Activated CD4-positive, alpha-beta memory T cell treated with anti-CD3 and anti-CD28 coated beads for 36 hours (primary cell): Measurements from ENCODE around the gene APOBEC3C. TPM values are rescaled to one million over a fixed set of nuclear protein-coding genes. Genes with fewer than 3 reads are reported as not detected.
"Not testable (repeated sequence)": the region's sequence is repeated elsewhere in the genome, so short reads cannot be mapped to it uniquely, and the experiment has no call there.

Experiments
- CTCF ChIA-PET: fragments of 350-600 bp; sonication (Branson Sonifier 250); formaldehyde crosslinking; loops from one replicate; lab custom pipeline; 2021; ENCODE audit warnings: antibody characterized with exemption, inconsistent platforms; lab: Charles Lee
- POLR2A ChIA-PET: fragments of 350-600 bp; sonication (Branson Sonifier 250); formaldehyde crosslinking; loops from one replicate; lab custom pipeline; 2021; ENCODE audit warnings: antibody characterized with exemption; lab: Charles Lee
- DNase-seq: peaks from one replicate; pipeline ENCODE4 v3.0.0-alpha.2; 2020
- H3K27ac Mint-ChIP-seq: one replicate; pipeline ENCODE4 v1.8.0; 2021; ENCODE audit warnings: mixed read lengths
- H3K27me3 Mint-ChIP-seq: one replicate; pipeline ENCODE4 v1.8.0; 2021; ENCODE audit warnings: mixed read lengths
- H3K36me3 Mint-ChIP-seq: one replicate; pipeline ENCODE4 v1.8.0; 2021; ENCODE audit warnings: mixed read lengths
- H3K4me1 Mint-ChIP-seq: one replicate; pipeline ENCODE4 v1.8.0; 2021; ENCODE audit warnings: low read depth, mixed read lengths
- H3K4me3 Mint-ChIP-seq: one replicate; pipeline ENCODE4 v1.8.0; 2021; ENCODE audit warnings: mild to moderate bottlenecking, mixed read lengths
- H3K9me3 Mint-ChIP-seq: one replicate; pipeline ENCODE4 v1.8.0; 2021; ENCODE audit warnings: mixed read lengths
- intact Hi-C: fragments of 100-400 bp; cut with micrococcal nuclease; formaldehyde crosslinking; loops from one replicate; pipeline ENCODE4 v1.15.1; 2023
- total RNA-seq, 2 experiments: library from RNA; stranded (reverse); gene quantifications; one replicate each; pipeline ENCODE4 v1.2.3, GENCODE V29; 2021

The APOBEC3C gene
- total RNA-seq, 2 experiments from 2014 or later: 141 to 142 TPM

DNA sequence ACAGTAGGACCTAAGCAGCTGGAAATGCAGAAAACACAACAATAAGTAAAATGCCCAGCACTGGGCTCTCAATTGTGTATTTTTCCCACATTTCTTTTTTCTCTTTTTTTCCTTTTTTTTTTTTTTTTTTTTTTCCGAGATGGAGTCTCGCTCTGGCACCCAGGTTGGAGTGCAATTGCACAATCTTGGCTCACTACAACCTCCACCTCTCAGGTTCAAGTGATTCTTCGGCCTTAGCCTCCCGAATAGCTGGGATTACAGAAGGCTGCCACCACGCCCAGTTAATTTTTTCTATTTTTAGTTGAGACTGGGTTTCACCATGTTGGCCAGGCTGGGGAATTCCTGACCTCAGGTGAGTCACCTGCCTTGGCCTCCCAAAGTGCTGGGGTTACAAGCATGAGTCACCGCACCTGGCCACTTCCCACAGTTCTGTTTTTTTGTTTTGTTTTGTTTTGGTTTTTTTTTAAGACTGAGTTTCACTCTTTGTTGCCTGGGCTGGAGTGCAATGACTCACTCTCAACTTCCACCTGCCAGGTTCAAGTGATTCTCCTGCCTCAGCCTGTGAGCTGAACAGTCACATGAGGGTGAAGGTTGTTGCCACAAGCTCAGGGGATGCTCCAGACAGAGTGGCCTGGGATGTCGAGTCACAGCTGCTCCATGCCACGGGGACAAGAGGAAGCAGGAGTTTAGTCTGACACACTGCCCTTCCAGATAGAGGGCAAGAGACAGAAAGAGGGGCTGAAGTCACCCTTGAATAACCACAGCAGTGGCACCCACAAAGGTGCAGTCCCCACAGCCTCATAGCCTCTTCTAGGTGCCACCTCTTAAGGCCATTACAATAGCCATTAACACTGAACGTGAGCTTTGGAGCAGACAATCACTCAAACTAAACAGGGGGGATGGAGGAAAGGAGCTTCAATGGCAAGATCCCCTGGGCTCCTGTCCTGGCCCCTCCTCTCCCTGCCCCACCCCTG, 29.0 kb upstream of the APOBEC3C start:
- H3K27ac Mint-ChIP-seq: peak overlapping the region; percentile 84
- H3K36me3 Mint-ChIP-seq: peaks cover 17% of the 10 kb centered on the region
- H3K9me3 Mint-ChIP-seq: peaks cover 15% of the 10 kb centered on the region
- POLR2A ChIA-PET: interaction anchor here (0.6 to 2.2 kb wide), 6 partner anchors 18 to 275 kb away, joined by 3 to 13 read pairs (median 4); no protein-coding TSS in a partner anchor
- CTCF ChIA-PET: interaction anchor here (0.6 to 3.2 kb wide), 8 partner anchors 11 to 454 kb away, joined by 3 to 18 read pairs (median 4); no protein-coding TSS in a partner anchor
- not testable (repeated sequence) for H3K27me3 Mint-ChIP-seq
- intact Hi-C loops: loop anchor here (1.0 to 10.0 kb wide), 6 partner anchors 18 to 230 kb away; partner anchors contain the start of gene SUN2
- peak overlapping the region; percentile 36 for H3K4me3 Mint-ChIP-seq
- peaks cover 80% of the 10 kb centered on the region for H3K4me1 Mint-ChIP-seq
- peak; percentile 95 for DNase-seq

DNA sequence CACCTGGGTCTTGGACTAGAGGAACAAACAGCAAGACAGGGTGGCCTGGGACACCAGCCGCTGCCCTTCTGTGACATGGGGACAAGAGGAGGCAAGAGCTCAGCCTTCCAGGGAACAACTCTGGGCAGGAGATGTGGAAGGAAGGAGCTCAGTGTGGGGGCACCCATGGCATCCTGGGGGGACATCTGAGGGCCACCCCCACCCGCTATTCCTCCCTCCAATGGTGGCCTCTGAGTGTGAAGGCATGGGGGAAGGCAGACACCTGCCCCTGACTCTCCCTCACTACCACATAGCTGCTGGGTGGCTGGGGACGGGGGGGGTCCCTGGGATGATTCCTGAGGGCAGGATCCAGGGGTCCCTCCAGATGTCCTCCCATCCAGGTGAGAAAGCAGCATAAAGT, 27.4 kb upstream of the APOBEC3C start:
- no peaks in the 10 kb centered on the region for H3K27me3 Mint-ChIP-seq
- peaks cover 17% of the 10 kb centered on the region for H3K36me3 Mint-ChIP-seq
- intact Hi-C loops: loop anchor here (10.0 kb wide), 1 partner anchor 232 kb away; the partner anchor contains the start of gene SUN2
- H3K4me1 Mint-ChIP-seq: peaks cover 79% of the 10 kb centered on the region
- no peak overlapping the region for H3K4me3 Mint-ChIP-seq
- peak overlapping the region; percentile 79 for H3K27ac Mint-ChIP-seq
- H3K9me3 Mint-ChIP-seq: peaks cover 15% of the 10 kb centered on the region
- DNase-seq: no peak
- ChIA-PET CTCF (interaction anchor here (1.0 to 2.4 kb wide), 2 partner anchors 17 to 117 kb away, joined by 3 to 9 read pairs; no protein-coding TSS in a partner anchor), POLR2A (interaction anchor here (2.2 kb wide), 1 partner anchor 113 kb away, joined by 4 read pairs; no protein-coding TSS in a partner anchor)

DNA sequence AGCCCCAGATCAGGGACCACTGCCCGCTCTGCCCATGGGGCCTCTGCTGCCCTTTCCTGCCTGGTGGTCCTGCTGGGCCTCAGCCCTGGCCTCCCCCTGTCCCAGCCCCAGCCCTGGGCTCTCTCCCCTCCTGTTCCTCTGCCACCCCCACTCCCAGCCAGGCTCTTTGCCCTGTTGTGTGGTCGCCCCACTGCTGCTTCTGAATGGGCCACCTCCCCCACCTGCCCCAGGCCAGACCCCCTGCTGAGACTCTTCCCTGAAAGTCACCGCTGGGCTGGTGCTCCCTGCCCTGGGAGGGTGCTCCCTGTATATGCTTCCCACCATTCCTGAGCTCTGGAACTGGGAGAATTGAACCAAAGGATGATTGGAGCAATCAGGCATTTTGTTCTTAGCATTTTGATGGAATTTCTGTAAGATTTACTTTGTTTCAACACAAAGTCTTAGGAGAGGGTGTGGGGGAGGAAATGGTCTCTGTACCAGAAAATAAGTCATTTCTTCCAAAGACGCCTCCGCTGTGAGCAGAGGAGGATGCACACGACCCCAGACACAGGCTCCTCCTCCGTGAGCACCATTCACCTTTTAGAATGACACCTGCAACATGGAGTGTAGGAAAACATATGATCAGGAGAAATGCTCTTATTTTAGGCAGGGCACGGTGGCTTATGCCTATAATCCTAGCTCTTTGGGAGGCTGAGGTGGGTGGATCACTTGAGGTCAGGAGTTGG, 26.7 kb upstream of the APOBEC3C start:
- POLR2A ChIA-PET: interaction anchor here (2.2 kb wide), 1 partner anchor 113 kb away, joined by 4 read pairs; no protein-coding TSS in a partner anchor

DNA sequence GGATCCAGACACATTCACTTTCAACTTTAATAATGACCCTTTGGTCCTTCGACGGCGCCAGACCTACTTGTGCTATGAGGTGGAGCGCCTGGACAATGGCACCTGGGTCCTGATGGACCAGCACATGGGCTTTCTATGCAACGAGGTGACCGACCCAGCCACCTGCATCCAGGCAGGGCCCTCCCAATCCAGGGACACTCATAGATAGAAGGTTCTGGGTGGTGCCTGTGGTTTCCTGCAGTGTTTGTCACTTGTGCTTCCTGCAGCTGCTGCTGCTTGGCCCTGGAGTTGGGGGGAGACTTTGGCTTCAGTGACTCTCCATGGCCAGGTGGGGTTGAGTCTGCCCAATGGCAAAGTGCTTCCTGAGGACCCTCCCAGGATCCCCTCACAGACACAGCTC, 24.6 kb upstream of the APOBEC3C start:
- peaks cover 1% of the 10 kb centered on the region for H3K9me3 Mint-ChIP-seq
- H3K36me3 Mint-ChIP-seq: peaks cover 9% of the 10 kb centered on the region
- no peak overlapping the region for H3K27ac Mint-ChIP-seq
- ChIA-PET POLR2A (no interaction called here), CTCF (interaction anchor here (1.7 kb wide), 1 partner anchor 14 kb away, joined by 7 read pairs; no protein-coding TSS in a partner anchor)
- H3K4me3 Mint-ChIP-seq: no peak overlapping the region
- no peaks in the 10 kb centered on the region for H3K27me3 Mint-ChIP-seq
- peak; percentile 64 for DNase-seq
- intact Hi-C loops: loop anchor here (10.0 kb wide), 1 partner anchor 235 kb away; the partner anchor contains the start of gene SUN2
- peaks cover 61% of the 10 kb centered on the region for H3K4me1 Mint-ChIP-seq

More for the DNA sequence above, 26.7 kb upstream of the APOBEC3C start:
- intact Hi-C loops: loop anchor here (10.0 kb wide), 1 partner anchor 233 kb away; the partner anchor contains the start of gene SUN2
- DNase-seq: peak; percentile 68
- CTCF ChIA-PET: interaction anchor here (0.7 to 1.6 kb wide), 3 partner anchors 16 to 117 kb away, joined by 3 to 12 read pairs (median 3); no protein-coding TSS in a partner anchor
- H3K4me3 Mint-ChIP-seq: peak overlapping the region; percentile 26
- peaks cover 15% of the 10 kb centered on the region for H3K9me3 Mint-ChIP-seq
- peak overlapping the region; percentile 79 for H3K27ac Mint-ChIP-seq
- H3K27me3 Mint-ChIP-seq: no peaks in the 10 kb centered on the region
- H3K4me1 Mint-ChIP-seq: peaks cover 72% of the 10 kb centered on the region
- peaks cover 17% of the 10 kb centered on the region for H3K36me3 Mint-ChIP-seq

DNA sequence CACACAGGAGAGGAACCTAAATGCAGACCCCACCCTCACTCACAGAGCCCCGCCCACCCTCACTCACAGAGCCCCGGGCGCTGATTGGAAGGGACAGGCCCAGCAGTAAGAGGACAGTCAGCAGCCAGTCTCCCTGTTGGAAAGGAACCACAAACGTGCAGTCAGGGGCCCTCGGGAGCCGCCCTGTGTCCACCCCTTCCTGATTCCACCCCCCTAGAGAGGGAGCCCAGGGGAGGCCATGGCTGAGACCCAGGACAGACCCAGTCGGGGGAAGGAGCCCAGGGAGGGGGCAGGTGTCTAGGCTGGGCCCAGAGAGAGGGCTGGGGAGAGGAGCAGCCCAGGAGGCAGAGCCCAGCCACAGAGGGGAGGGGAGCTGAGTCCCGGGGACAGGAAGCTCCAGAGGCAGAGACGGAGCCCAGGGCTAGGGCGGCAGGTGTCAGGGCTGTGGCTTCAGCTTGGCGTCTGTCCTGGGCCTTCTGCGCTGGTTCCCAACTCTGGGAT, 21.1 kb upstream of the APOBEC3C start:
- DNase-seq, H3K9me3 Mint-ChIP-seq, H3K27ac Mint-ChIP-seq, intact Hi-C loops, H3K4me3 Mint-ChIP-seq, H3K36me3 Mint-ChIP-seq, POLR2A ChIA-PET, H3K27me3 Mint-ChIP-seq: not testable (repeated sequence)
- H3K4me1 Mint-ChIP-seq: peaks cover 29% of the 10 kb centered on the region
- CTCF ChIA-PET: interaction anchor here (2.4 kb wide), 1 partner anchor 10 kb away, joined by 11 read pairs; no protein-coding TSS in a partner anchor

DNA sequence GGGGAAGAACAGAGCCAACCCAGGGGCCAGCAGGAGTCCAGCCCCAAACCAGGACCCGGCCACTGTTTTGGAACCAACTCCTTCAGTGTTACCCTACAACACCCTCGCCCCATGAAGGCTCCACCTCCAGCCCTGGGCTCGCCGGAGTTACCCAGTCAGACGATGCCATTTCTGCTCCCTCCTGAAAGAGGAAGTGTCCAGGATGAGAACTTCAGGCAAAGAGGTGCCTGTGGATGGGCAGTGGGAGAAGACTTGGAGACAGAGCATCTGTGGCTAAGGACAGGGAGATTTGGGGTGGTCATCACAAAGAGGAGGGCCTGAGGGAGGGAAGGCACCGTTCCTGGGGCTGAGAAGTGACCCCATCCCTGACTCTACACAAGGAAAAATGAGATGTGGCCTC, 18.0 kb upstream of the APOBEC3C start:
- Mint-ChIP-seq H3K4me1 (peaks cover 6% of the 10 kb centered on the region), H3K27ac (no peak overlapping the region), H3K9me3 (no peaks in the 10 kb centered on the region), H3K27me3 (no peaks in the 10 kb centered on the region), H3K36me3 (no peaks in the 10 kb centered on the region), H3K4me3 (no peak overlapping the region)
- CTCF ChIA-PET: interaction anchor here (1.3 to 1.9 kb wide), 2 partner anchors 126 to 227 kb away, joined by 4 to 5 read pairs; no protein-coding TSS in a partner anchor
- no peak for DNase-seq
- POLR2A ChIA-PET: no interaction called here
- intact Hi-C loops: no loop called here

DNA sequence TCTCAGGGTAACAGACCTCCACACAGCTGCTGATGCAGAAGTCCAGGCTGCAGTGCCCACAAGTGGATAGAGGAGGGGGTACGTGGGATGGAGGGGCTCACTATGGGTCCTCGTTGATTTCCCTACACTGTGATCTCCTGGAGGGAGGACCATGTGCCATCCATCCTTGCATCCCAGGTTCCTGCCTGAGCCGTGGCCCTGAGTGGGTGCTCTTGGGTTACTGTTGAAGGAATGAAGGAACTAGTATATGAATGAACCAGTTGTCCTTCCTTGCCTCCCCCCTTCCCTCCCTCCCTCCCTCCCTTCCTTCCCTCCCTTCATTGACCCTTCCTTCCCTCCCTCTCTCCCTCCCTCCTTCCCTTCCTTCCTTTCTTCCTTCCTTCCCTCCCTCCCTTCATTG, 16.5 kb upstream of the APOBEC3C start:
- CTCF ChIA-PET: interaction anchor here (0.8 to 1.9 kb wide), 3 partner anchors 23 to 129 kb away, joined by 3 to 5 read pairs (median 3); no protein-coding TSS in a partner anchor
- intact Hi-C loops: no loop called here
- POLR2A ChIA-PET: no interaction called here
- no peak overlapping the region for H3K4me3 Mint-ChIP-seq
- peaks cover 6% of the 10 kb centered on the region for H3K4me1 Mint-ChIP-seq
- no peaks in the 10 kb centered on the region for H3K27me3 Mint-ChIP-seq
- no peaks in the 10 kb centered on the region for H3K36me3 Mint-ChIP-seq
- no peak overlapping the region for H3K27ac Mint-ChIP-seq
- DNase-seq: no peak
- H3K9me3 Mint-ChIP-seq: no peaks in the 10 kb centered on the region

DNA sequence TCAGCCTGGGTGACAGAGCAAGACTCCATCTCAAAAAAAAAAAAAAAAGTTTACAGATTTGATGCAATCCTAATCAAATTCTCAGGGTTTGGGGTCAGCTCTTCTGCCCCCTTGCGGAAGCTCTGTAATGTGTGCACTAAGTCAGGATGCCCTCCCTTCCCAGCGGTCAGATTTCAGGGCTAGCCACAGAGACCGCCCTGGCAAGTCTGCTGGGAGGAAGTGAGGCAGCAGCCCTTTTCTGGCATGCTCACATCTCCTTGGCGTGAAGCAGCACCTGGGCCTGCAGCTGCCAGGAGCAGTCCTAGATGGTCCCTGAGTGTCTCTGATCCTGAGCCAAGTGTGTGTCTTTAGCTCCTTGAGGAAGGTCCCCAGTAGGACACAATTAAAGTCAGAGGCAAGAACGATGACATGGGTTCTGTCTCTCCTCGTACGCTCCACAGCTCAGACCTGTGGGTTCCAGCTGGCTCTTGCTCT, 10.9 kb upstream of the APOBEC3C start:
- Mint-ChIP-seq H3K36me3 (no peaks in the 10 kb centered on the region), H3K27ac (peak overlapping the region; percentile 6), H3K9me3 (no peaks in the 10 kb centered on the region), H3K4me3 (no peak overlapping the region), H3K4me1 (peaks cover 8% of the 10 kb centered on the region), H3K27me3 (no peaks in the 10 kb centered on the region)
- intact Hi-C loops: loop anchor here (1.0 to 2.0 kb wide), 4 partner anchors 18 to 133 kb away; no protein-coding TSS in a partner anchor
- ChIA-PET POLR2A (interaction anchor here (0.5 to 2.0 kb wide), 7 partner anchors 18 to 142 kb away, joined by 3 to 14 read pairs (median 4); no protein-coding TSS in a partner anchor), CTCF (interaction anchor here (0.5 to 9.8 kb wide), 42 partner anchors 9 to 433 kb away, joined by 3 to 180 read pairs (median 6); partner anchors contain the start of genes APOBEC3B, APOBEC3C, APOBEC3D and CBX6)
- peak; percentile 89 for DNase-seq

DNA sequence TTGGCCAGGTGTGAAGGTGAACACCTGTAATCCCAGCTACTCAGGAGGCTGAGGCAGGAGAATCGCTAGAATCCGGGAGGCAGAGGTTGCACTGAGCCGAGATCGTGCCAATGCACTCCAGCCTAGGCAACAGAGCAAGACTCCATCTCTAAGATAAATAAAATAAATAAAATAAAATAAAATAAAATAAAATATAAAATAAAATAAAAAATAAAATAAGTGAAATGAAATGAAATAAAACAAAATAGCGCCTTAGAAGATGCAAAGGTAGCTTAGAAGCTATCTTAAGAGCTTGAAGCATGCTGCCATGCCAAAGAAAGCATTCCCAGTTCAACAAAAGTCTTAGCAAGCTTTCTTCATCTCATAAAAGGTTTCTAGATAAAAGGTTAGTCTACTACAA, 6.9 kb upstream of the APOBEC3C start:
- Mint-ChIP-seq H3K36me3 (no peaks in the 10 kb centered on the region), H3K4me1 (peaks cover 20% of the 10 kb centered on the region), H3K4me3 (no peak overlapping the region), H3K27ac (no peak overlapping the region), H3K9me3 (no peaks in the 10 kb centered on the region), H3K27me3 (no peaks in the 10 kb centered on the region)
- DNase-seq: no peak
- intact Hi-C loops: loop anchor here (1.0 kb wide), 2 partner anchors 111 to 115 kb away; no protein-coding TSS in a partner anchor
- ChIA-PET POLR2A (interaction anchor here (1.2 kb wide), 1 partner anchor 312 kb away, joined by 3 read pairs; no protein-coding TSS in a partner anchor), CTCF (interaction anchor here (0.6 to 9.8 kb wide), 12 partner anchors 23 to 303 kb away, joined by 3 to 180 read pairs (median 3); partner anchors contain the start of gene CBX6)

DNA sequence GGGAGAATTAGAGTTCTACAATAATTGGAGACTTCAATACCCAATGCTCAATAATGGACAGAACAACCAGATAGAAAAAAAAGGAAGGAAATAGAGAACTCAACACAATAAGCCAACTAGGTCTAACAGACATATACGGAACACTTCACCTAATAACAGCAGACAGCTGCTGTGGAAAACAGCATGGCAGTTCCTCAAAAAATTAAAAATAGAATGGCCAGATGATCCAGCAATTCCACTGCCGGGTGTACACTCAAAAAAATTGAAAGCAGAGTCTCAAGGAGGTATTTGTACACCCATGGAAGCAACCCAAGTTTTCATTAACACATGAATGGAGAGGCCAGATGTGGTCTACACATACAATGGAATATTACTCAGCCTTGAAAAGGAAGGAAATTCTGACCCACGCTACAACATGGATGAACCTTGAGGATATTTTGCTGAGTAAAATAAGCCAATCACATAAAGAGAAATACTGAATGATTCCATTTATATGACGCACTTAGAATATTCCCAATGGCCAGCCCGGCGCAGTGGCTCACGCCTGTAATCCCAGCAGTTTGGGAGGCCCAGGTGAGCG, 5.7 kb upstream of the APOBEC3C start:
- CTCF ChIA-PET: interaction anchor here (1.3 to 9.8 kb wide), 3 partner anchors 31 to 162 kb away, joined by 4 to 180 read pairs (median 5); partner anchors contain the start of gene CBX6
- peaks cover 26% of the 10 kb centered on the region for H3K4me1 Mint-ChIP-seq
- POLR2A ChIA-PET, DNase-seq, H3K27ac Mint-ChIP-seq, intact Hi-C loops, H3K9me3 Mint-ChIP-seq, H3K4me3 Mint-ChIP-seq, H3K36me3 Mint-ChIP-seq, H3K27me3 Mint-ChIP-seq: not testable (repeated sequence)
